H1 (cell line): ENCODE measurements around the gene SGMS1. TPM values are rescaled to one million over a fixed set of nuclear protein-coding genes. Genes with fewer than 3 reads are reported as not detected.

Experiments used
- CTCF ChIA-PET: fragments of 300-600 bp; sonication (Branson Sonifier 250); formaldehyde crosslinking; loops from one replicate; lab custom pipeline; 2021; ENCODE audit not compliant: partially characterized antibody; lab: Charles Lee
- POLR2A ChIA-PET: fragments of 300-600 bp; sonication (Branson Sonifier 250); formaldehyde crosslinking; loops from one replicate; lab custom pipeline; 2021; ENCODE audit warnings: inconsistent platforms; ENCODE audit not compliant: partially characterized antibody; lab: Charles Lee
- DNase-seq, 2 experiments: peaks; one replicate each; pipeline versions ENCODE4 v3.0.0 to v3.0.0-alpha.2; 2010 to 2022; ENCODE audit warnings: low spot score in 2 of 2, low read depth in 1 of 2, mixed read lengths in 1 of 2
- FAIRE-seq: peaks from 2 replicates; lab custom pipeline; 2011; peaks lifted over from hg19 to GRCh38; lab: Jason Lieb, UNC
- H2AFZ ChIP-seq: 2 replicates; pipeline ENCODE4 v1.8.1; 2012; ENCODE audit warnings: low read length, inconsistent platforms
- H2AK5ac ChIP-seq: 2 replicates; pipeline ENCODE4 v1.6.1; 2013; ENCODE audit warnings: low read depth, low read length
- H2BK120ac ChIP-seq: replicated peaks from 2 replicates; pipeline ENCODE3; 2013; ENCODE audit warnings: low read depth, low read length, inconsistent platforms
- H2BK12ac ChIP-seq: 2 replicates; pipeline ENCODE4 v1.6.1; 2013; ENCODE audit warnings: low read depth, low read length
- H2BK15ac ChIP-seq: 2 replicates; pipeline ENCODE4 v1.6.1; 2013; ENCODE audit warnings: low read length
- H2BK20ac ChIP-seq: 2 replicates; pipeline ENCODE4 v1.6.1; 2013; ENCODE audit warnings: low read length
- H2BK5ac ChIP-seq: 2 replicates; pipeline ENCODE4 v1.6.1; 2013; ENCODE audit warnings: low read depth, low read length
- H3K14ac ChIP-seq: 2 replicates; pipeline ENCODE4 v1.6.1; 2013; ENCODE audit warnings: inconsistent platforms; ENCODE audit not compliant: insufficient read length
- H3K18ac ChIP-seq: 2 replicates; pipeline ENCODE4 v1.6.1; 2013; ENCODE audit warnings: low read length; ENCODE audit errors: extremely low read depth
- H3K23ac ChIP-seq: 2 replicates; pipeline ENCODE4 v1.6.1; 2013; ENCODE audit warnings: inconsistent platforms; ENCODE audit not compliant: insufficient read length
- H3K23me2 ChIP-seq: 2 replicates; pipeline ENCODE4 v1.6.1; 2013; ENCODE audit warnings: low read depth, low read length
- H3K27ac ChIP-seq: 2 replicates; pipeline ENCODE4 v1.6.1; 2011; ENCODE audit warnings: low read depth, low read length, inconsistent platforms
- H3K27me3 ChIP-seq, 4 experiments: replicated peaks in 1 of 4; 1 replicate in 1 of 4; 2 replicates in 3 of 4; pipeline versions ENCODE4 v1.6.1 to v1.8.1; 2011 to 2013; ENCODE audit warnings: low read length in 3 of 4, mild to moderate bottlenecking in 3 of 4, inconsistent platforms in 2 of 4, mixed read lengths in 2 of 4, moderate library complexity in 1 of 4; ENCODE audit not compliant: control insufficient read depth in 3 of 4, insufficient read depth in 3 of 4; ENCODE audit errors: extremely low read depth in 1 of 4
- H3K36me3 ChIP-seq, 4 experiments: 2 replicates each; pipeline versions ENCODE4 v1.6.1 to v1.8.1; 2011 to 2013; ENCODE audit warnings: mild to moderate bottlenecking in 4 of 4, low read length in 3 of 4, moderate library complexity in 2 of 4, control low read depth in 1 of 4, inconsistent platforms in 1 of 4; ENCODE audit not compliant: insufficient read depth in 4 of 4, control insufficient read depth in 2 of 4
- H3K4ac ChIP-seq: replicated peaks from 2 replicates; pipeline ENCODE3; 2013; ENCODE audit warnings: low read length, low read depth, mixed read lengths, inconsistent platforms; ENCODE audit not compliant: insufficient read length
- H3K4me1 ChIP-seq, 4 experiments: replicated peaks in 1 of 4; 1 replicate in 1 of 4; 2 replicates in 3 of 4; pipeline versions ENCODE4 v1.6.1 to v1.8.1; 2011 to 2013; ENCODE audit warnings: low read length in 3 of 4, inconsistent platforms in 2 of 4, mixed read lengths in 1 of 4; ENCODE audit not compliant: insufficient read depth in 4 of 4, control insufficient read depth in 3 of 4
- H3K4me2 ChIP-seq, 2 experiments: 2 replicates each; pipeline versions ENCODE4 v1.6.1 to v1.8.1; 2011 to 2013; ENCODE audit warnings: low read depth in 2 of 2, low read length in 2 of 2, control low read depth in 1 of 2, inconsistent platforms in 1 of 2, mild to moderate bottlenecking in 1 of 2; ENCODE audit not compliant: insufficient read depth in 1 of 2
- H3K4me3 ChIP-seq, 4 experiments: fragments of 200-600, 300-600 bp in 1 of 4; sonication (generic), shearing (Covaris generic), sonication (Bioruptor Twin) in 1 of 4; 2 replicates each; pipeline versions ENCODE4 v1.5.1 to v1.8.1; 2011 to 2016; ENCODE audit warnings: low read length in 4 of 4, low read depth in 3 of 4, control low read depth in 2 of 4, inconsistent platforms in 2 of 4, mild to moderate bottlenecking in 2 of 4, mixed read lengths in 1 of 4, moderate library complexity in 1 of 4; ENCODE audit not compliant: insufficient read depth in 2 of 4; ENCODE audit errors: extremely low read depth in 1 of 4
- H3K56ac ChIP-seq: replicated peaks from 2 replicates; pipeline ENCODE3; 2013; ENCODE audit warnings: low read depth, mild to moderate bottlenecking, mixed read lengths, low read length, inconsistent platforms; ENCODE audit not compliant: insufficient read length
- H3K79me1 ChIP-seq: 2 replicates; pipeline ENCODE4 v1.6.1; 2013; ENCODE audit warnings: low read depth, low read length, control low read depth
- H3K79me2 ChIP-seq, 2 experiments: 2 replicates each; pipeline versions ENCODE4 v1.6.1 to v1.8.1; 2012 to 2013; ENCODE audit warnings: low read length in 2 of 2, mild to moderate bottlenecking in 2 of 2, inconsistent platforms in 1 of 2; ENCODE audit not compliant: insufficient read depth in 2 of 2, control insufficient read depth in 1 of 2
- H3K9ac ChIP-seq, 4 experiments: replicated peaks in 1 of 4; 1 replicate in 1 of 4; 2 replicates in 3 of 4; pipeline versions ENCODE4 v1.6.1 to v1.8.1; 2011 to 2013; ENCODE audit warnings: low read depth in 3 of 4, low read length in 3 of 4, control low read depth in 2 of 4, mild to moderate bottlenecking in 2 of 4, moderate library complexity in 2 of 4, inconsistent platforms in 1 of 4; ENCODE audit errors: extremely low read depth in 1 of 4
- H3K9me3 ChIP-seq, 2 experiments: 2 replicates each; pipeline versions ENCODE4 v1.6.1 to v1.8.1; 2012 to 2013; ENCODE audit warnings: mild to moderate bottlenecking in 2 of 2, moderate library complexity in 2 of 2, control low read depth in 1 of 2, inconsistent platforms in 1 of 2, low read depth in 1 of 2, low read length in 1 of 2, mixed read lengths in 1 of 2; ENCODE audit not compliant: insufficient read depth in 2 of 2
- H4K20me1 ChIP-seq, 2 experiments: replicated peaks in 1 of 2; 2 replicates each; pipeline versions ENCODE3 to v1.8.1; 2011 to 2013; ENCODE audit warnings: inconsistent platforms in 2 of 2, low read length in 2 of 2, mild to moderate bottlenecking in 1 of 2; ENCODE audit not compliant: insufficient read depth in 2 of 2, control insufficient read depth in 1 of 2
- H4K5ac ChIP-seq: 2 replicates; pipeline ENCODE4 v1.6.1; 2013; ENCODE audit warnings: low read length, low read depth, mixed read lengths, inconsistent platforms; ENCODE audit not compliant: insufficient read length
- H4K8ac ChIP-seq: 2 replicates; pipeline ENCODE4 v1.8.0; 2013; ENCODE audit warnings: mild to moderate bottlenecking, moderate library complexity, low read length, inconsistent platforms; ENCODE audit not compliant: insufficient read depth; ENCODE audit errors: extremely low read depth
- H4K91ac ChIP-seq: replicated peaks from 2 replicates; pipeline ENCODE3; 2013; ENCODE audit warnings: low read length, mixed read lengths, inconsistent platforms; ENCODE audit not compliant: insufficient read length
- ATF2 ChIP-seq: IDR thresholded peaks from 2 replicates; pipeline ENCODE4 v1.6.1; 2012; ENCODE audit warnings: low read length, inconsistent platforms
- ATF3 ChIP-seq: IDR thresholded peaks from 2 replicates; pipeline ENCODE4 v1.6.1; 2011; ENCODE audit warnings: low read depth, mild to moderate bottlenecking, low read length; ENCODE audit not compliant: insufficient read depth
- CHD1 ChIP-seq: IDR thresholded peaks from 2 replicates; pipeline ENCODE4 v1.6.1; 2012; ENCODE audit warnings: low read depth, low read length, improper control_type of control experiment
- CTBP2 ChIP-seq: IDR thresholded peaks from 2 replicates; pipeline ENCODE4 v1.7.0; 2011; ENCODE audit warnings: borderline replicate concordance, mild to moderate bottlenecking, moderate library complexity, mixed read lengths, low read length; ENCODE audit not compliant: insufficient read depth, insufficient read length
- EZH2 ChIP-seq: fragments of 200-600 bp; sonication (generic); IDR thresholded peaks from 2 replicates; pipeline ENCODE4 v1.7.1; 2012; ENCODE audit warnings: low read depth, mild to moderate bottlenecking, moderate library complexity, low read length, inconsistent platforms; ENCODE audit not compliant: severe bottlenecking
- FOSL1 ChIP-seq: IDR thresholded peaks from 2 replicates; pipeline ENCODE4 v1.6.1; 2011; ENCODE audit warnings: mild to moderate bottlenecking, low read depth, low read length, moderate library complexity; ENCODE audit not compliant: insufficient read depth
- NRF1 ChIP-seq: IDR thresholded peaks from 2 replicates; pipeline ENCODE4 v1.6.1; 2011; ENCODE audit warnings: mild to moderate bottlenecking, low read depth, low read length, improper control_type of control experiment
- RXRA ChIP-seq: IDR thresholded peaks from 2 replicates; pipeline ENCODE4 v1.6.1; 2011; ENCODE audit warnings: low read depth, mild to moderate bottlenecking, low read length, moderate library complexity; ENCODE audit not compliant: insufficient read depth
- SIN3A ChIP-seq, 2 experiments: IDR thresholded peaks in 1 of 2; conservative IDR thresholded peaks in 1 of 2; 2 replicates each; pipeline ENCODE4 v1.6.1; 2011 to 2012; ENCODE audit warnings: low read length in 2 of 2, improper control_type of control experiment in 1 of 2, low read depth in 1 of 2, mild to moderate bottlenecking in 1 of 2
- SRF ChIP-seq: IDR thresholded peaks from 2 replicates; pipeline ENCODE4 v1.6.1; 2011; ENCODE audit warnings: mild to moderate bottlenecking, low read depth, low read length, moderate library complexity
- WGBS, 2 experiments: shearing (Covaris generic) in 1 of 2; methylation state at CpG; one replicate each; pipeline versions ENCODE4 v1.1.6 to v1.1.7; 2013 to 2015; ENCODE audit warnings: low lambda C conversion rate in 2 of 2, mixed read lengths in 2 of 2, inconsistent platforms in 1 of 2, low coverage in 1 of 2, missing lambda C conversion rate in 1 of 2; ENCODE audit not compliant: insufficient replicate concordance in 2 of 2, insufficient coverage in 1 of 2, insufficient read length in 1 of 2; ENCODE audit errors: extremely low coverage in 1 of 2, missing lambda C conversion rate in 1 of 2; 5-methylcytosine and 5-hydroxymethylcytosine counted together
- polyA plus RNA-seq, 7 experiments: library from polyadenylated mRNA; depleted of rRNA in 3 of 7; stranded (reverse) in 5 of 7; unstranded in 2 of 7; fragments of >200 nt in 5 of 7; fragments of 200-250 nt in 2 of 7; gene quantifications; 1 replicate in 5 of 7; 2 replicates in 1 of 7; 4 replicates in 1 of 7; pipeline versions ENCODE4 v1.2.1 to v1.2.3, GENCODE V29; 2011 to 2013; ENCODE audit warnings: missing spikeins in 2 of 7, mixed read lengths in 2 of 7
- total RNA-seq: library from RNA; stranded (reverse); fragmentation: NEBNext Ultra II Directional; extraction: Animal tissue kit (Norgen Biotek cat#: 25700); gene quantifications from 2 replicates; pipeline ENCODE4 v1.2.1, GENCODE V29; 2021

SGMS1 gene
- total and polyA plus RNA-seq, 2 of the 8 experiments (the other 6 are each of a cell fraction or from before 2014, with no cell fraction given): 6.0 to 15.6 TPM

- H3K23me2 ChIP-seq: no peaks in the 10 kb centered on the region
- POLR2A ChIA-PET: no interaction called here
- H3K4me1 ChIP-seq: peaks cover 0 to 5% (median 0%) of the 10 kb centered on the region in 4 experiments; a peak in 1 of 7 replicates
- H3K9ac ChIP-seq: no peak overlapping the region
- no peak overlapping the region for H4K91ac ChIP-seq
- H3K4ac ChIP-seq: no peak overlapping the region
- no peak overlapping the region for H3K27ac ChIP-seq
- H3K9me3 ChIP-seq: no peaks in the 10 kb centered on the region
- no peak overlapping the region for H2AK5ac ChIP-seq
- H3K79me2 ChIP-seq: peaks cover 0 to 3% of the 10 kb centered on the region in 2 experiments; a peak in 2 of 4 replicates
- no peak overlapping the region for H3K4me2 ChIP-seq
- H4K20me1 ChIP-seq: peaks cover 0 to 3% of the 10 kb centered on the region in 2 experiments
- H2AFZ ChIP-seq: no peak overlapping the region
- no peaks in the 10 kb centered on the region for H3K27me3 ChIP-seq
- no peak overlapping the region for H3K18ac ChIP-seq
- DNase-seq (no peak), FAIRE-seq (no peak)
- no peak overlapping the region for H3K4me3 ChIP-seq
- WGBS, 2 experiments: 92% methylated on average over 1 of the region's 1 CpG; no CpG with 5 or more reads in 1 of the 2 experiments
- no peak overlapping the region for H2BK20ac ChIP-seq
- no peak overlapping the region for H2BK12ac ChIP-seq
- H3K14ac ChIP-seq: no peak overlapping the region
- no peaks in the 10 kb centered on the region; the same call in 1 of the 2 replicates for H3K79me1 ChIP-seq
- no peak overlapping the region for H2BK15ac ChIP-seq
- H3K23ac ChIP-seq: no peak overlapping the region
- H3K36me3 ChIP-seq: no peaks in the 10 kb centered on the region
- no peak overlapping the region for H2BK5ac ChIP-seq
- H3K56ac ChIP-seq: no peak overlapping the region
- no peak overlapping the region for H2BK120ac ChIP-seq
- no peak overlapping the region for H4K8ac ChIP-seq
- CTCF ChIA-PET: no interaction called here
- H4K5ac ChIP-seq: no peak overlapping the region
- TF ChIP-seq SRF (no peak), ATF2 (no peak), FOSL1 (no peak), RXRA (no peak), SIN3A (conservative IDR thresholded peaks at IDR 0.05 in 1 of 2, IDR thresholded peaks at IDR 0.05 in 1 of 2; ENCODE audit: low read depth in 1 of 2, low read length in 2 of 2) (no peak), EZH2 (no peak), ATF3 (no peak), CHD1 (no peak), CTBP2 (no peak), NRF1 (no peak)
These were observed 90.5 kb downstream of the SGMS1 start for GRCh38 chr10:50533296-50533695.
